NCI-H226 (cell line): Measurements from ENCODE around the gene ANTKMT.

Experiments
- DNase-seq: peaks from one replicate; pipeline ENCODE4 v3.0.0-alpha.2; 2015

The ANTKMT gene, protein sequence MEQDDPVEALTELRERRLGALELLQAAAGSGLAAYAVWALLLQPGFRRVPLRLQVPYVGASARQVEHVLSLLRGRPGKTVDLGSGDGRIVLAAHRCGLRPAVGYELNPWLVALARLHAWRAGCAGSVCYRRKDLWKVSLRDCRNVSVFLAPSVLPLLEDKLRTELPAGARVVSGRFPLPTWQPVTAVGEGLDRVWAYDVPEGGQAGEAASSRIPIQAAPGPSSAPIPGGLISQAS

DNA sequence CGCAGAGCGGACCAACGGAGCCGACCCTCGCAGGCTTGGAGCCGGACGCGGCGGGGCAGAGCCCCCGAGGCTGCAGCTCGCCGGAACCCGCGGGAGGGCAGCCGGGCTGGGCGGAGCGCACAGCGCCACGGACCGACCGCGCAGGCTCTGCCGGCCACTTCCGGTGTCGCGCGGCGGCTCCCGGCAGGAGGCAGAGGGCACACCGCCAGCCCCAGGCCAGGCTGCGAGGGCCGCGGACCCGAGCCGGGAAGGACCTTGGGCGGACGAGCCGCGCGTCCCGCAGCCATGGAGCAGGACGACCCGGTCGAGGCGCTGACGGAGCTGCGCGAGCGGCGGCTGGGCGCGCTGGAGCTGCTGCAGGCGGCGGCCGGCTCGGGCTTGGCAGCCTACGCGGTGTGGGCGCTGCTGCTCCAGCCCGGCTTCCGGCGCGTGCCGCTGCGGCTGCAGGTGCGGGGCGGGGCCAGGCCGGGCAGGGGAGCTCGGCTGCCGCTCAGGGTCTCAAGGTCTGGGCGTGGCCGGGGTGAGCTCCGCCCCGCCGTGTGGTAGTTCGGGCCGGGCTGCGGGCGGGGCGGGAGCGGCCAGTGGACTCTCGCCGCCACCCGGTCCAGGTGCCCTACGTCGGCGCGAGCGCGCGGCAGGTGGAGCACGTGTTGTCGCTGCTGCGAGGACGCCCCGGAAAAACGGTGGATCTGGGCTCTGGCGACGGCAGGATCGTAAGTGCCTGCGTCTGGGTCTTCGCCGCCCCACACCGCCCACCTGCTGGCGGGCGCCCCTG is at the start of gene ANTKMT:
Gene ANTKMT, plus strand, starts transcription at position 157 of the 775 bp plus-strand sequence. Its CDS starts 129 bp downstream, at position 286.
- DNase-seq: peak; percentile 87

DNA sequence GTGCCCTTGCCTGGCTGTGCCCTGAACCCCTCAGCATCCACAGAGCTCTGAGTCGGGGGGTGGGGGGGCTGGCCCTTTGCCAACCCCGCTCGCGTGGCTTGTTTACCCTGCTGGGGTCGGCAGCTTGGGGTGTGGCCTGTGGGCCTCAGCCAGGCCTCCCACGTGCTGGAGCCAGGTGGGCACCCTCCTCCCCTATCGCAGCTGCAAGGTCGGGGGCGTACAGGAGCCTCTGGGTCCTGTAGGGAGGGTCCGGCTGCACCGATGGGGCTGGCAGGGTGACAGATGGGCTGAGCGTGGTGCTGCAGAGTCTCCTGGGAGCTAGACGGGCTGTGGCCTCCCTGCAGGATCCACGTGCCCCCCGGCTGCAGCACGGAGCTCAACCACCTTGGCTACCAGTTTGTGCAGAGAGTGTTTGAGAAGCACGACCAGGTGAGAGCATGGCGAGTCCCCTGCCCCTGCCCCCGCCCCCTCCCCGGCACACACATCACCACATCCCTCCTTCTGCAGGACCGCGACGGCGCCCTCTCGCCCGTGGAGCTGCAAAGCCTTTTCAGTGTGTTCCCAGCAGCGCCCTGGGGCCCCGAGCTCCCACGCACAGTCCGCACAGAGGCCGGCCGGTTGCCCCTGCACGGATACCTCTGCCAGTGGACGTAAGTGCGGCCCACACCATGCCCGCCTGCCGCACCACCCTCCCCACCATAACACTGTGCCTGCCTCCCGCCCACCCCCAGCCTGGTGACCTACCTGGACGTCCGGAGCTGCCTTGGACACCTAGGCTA is 49.4 kb upstream of the ANTKMT start:
- no peak for DNase-seq

DNA sequence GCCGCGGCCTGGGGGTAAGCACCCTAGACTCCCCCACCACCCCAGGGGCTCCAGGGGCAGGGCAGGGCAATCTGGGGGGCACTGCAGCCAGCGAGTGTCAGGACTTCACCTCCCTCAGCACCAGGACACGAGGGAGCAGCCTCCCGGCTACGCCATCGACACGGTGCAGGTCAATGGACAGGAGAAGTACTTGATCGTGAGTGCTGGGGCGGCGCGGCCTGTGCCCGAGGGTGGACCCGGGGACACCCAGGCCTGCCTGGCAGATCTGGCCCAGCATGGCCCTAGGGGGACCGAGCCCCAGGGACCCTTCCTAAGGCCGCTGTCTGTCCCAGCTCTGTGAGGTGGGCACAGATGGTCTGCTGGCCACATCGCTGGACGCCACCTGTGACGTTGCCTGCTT is 48.6 kb upstream of the ANTKMT start:
- no peak for DNase-seq

DNA sequence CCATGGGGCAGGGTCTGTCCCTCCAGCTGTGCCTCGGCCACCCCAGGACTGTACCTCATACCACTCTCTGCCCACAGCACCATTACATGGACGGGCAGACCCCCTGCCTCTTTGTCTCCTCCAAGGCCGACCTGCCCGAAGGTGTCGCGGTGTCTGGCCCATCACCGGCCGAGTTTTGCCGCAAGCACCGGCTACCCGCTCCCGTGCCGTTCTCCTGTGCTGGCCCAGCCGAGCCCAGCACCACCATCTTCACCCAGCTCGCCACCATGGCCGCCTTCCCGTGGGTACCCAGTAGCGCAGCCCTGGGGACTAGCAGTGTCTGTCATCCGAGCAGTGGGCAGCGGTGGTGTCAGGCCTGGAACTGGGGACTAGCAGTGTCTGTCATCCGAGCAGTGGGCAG is 48.1 kb upstream of the ANTKMT start:
- no peak for DNase-seq

DNA sequence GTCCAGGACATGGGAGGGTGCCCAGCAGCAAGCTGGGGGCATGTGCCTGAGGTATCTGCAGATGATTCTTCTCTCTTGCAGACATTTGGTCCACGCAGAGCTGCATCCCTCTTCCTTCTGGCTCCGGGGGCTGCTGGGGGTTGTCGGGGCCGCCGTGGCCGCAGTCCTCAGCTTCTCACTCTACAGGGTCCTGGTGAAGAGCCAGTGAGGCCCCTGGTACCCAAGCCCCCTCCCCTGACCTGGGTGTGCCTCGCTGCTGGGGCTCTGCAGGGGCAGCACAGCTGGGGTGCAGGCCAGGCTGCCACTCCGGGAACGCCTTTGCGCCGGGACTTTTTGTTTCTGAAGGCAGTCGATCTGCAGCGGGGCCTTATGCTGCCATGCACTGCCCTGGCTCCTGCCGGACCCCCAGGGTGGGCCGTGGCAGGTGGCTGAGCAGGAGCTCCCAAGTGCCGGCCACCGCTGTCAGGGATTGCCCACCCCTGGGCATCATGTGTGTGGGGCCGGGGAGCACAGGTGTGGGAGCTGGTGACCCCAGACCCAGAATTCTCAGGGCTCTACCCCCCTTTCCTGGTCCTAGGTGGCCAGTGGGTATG is 47.5 kb upstream of the ANTKMT start:
- no peak for DNase-seq

DNA sequence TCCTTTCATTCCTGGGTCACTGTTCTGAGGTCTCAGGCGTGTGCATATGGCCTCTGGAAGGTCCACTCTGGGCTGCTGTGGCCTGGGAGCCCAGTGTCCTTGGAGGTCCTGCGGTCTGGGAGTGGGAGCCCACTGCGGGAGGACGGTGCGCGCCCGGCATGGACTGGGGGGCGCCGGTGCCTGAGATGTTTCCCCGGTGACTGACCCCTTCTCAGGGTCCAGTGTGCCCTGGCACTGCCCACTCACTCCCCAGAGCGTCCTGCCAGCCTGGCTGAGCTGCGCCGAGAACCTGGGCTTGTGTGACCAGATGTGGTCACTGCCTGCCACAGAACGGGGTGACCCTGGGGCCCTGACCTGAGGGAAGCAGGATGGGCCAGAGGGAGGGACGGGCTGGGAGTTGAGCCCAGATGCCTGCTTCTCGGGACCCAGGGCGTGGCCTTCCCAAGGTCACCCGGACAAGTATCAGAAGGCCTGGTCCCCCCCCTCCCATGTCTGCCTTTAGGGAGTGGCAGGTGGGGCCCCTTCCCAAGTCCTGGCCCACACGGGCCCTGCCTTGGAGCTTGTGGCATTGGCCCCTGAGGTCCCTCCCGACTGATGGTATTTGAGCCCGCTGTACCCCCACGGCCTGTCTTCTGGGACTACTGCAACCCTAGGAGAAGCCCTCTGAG is 46.6 kb upstream of the ANTKMT start:
- no peak for DNase-seq

DNA sequence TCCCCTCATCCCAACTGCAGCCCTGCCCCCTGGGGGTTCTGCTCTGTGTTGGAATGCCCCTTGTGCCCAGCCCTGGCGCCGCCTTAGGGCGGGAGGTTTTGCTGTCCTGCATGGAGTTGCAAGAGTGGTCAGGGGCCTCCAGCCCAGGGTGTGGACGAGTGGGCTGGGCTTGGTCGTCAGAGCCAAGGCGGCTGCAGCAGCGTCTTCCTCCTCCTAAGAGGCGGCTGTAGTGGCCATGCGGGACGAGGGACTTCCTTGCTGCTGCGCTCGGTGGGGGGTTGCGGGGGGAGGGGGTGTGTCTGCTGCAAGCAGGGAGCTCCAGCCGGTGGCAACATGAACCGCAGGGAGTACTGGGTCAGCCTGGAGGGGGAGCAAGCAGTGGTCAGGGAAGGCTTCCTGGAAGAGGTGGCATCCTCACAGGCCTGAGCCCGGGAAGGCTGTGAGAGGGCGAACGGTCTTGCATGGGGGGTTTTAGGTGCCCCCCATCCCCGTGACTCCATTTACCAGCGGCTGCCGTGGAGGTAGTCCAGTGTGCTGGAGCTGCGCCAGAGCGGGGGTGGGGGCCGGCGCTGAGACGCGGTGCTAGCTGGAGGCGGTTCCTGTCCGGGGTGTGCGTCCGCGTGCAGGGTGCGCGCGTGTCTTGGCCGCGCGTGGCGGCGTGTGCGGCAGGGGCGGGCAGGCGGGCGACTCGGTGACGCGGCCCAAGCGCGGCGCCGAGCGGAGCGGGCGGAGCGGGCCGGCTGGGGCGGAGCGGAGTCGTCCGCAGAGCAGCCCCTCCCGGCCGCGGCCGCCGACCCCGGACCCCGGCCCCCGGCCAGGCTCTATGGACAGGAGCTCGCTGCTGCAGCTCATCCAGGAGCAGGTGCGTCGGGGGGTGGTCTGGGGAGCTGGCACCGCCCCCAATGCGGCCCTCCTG is 45.7 kb upstream of the ANTKMT start, which contains the start of gene RHBDL1:
Gene RHBDL1, plus strand, starts transcription at position 704 of the 916 bp plus-strand sequence. Its CDS starts 120 bp downstream, at position 824.
- no peak for DNase-seq

DNA sequence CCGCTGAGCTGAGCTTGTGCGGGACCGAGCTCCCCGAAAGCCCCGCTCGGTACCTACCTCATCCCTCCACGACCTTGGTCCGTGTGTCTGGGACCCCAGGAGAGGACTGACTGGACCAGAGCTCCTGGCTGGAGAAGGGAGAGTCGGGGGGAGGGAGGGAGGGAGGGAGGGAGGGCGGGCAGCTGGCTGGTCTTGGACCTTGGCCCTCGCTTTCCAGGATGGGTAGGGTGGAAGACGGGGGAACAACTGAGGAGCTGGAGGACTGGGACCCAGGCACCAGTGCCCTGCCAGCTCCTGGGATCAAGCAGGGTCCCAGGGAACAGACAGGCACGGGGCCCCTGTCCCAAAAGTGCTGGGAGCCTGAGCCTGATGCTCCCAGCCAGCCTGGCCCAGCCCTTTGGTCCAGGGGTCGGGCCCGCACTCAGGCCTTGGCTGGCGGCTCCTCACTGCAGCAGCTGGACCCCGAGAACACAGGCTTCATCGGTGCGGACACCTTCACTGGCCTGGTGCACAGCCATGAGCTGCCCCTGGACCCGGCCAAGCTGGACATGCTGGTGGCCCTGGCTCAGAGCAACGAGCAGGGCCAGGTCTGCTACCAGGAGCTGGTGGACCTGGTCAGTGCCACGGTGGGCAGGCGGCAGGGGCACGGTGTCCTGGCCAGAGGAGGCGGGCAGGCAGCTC is 44.9 kb upstream of the ANTKMT start:
- DNase-seq: no peak

DNA sequence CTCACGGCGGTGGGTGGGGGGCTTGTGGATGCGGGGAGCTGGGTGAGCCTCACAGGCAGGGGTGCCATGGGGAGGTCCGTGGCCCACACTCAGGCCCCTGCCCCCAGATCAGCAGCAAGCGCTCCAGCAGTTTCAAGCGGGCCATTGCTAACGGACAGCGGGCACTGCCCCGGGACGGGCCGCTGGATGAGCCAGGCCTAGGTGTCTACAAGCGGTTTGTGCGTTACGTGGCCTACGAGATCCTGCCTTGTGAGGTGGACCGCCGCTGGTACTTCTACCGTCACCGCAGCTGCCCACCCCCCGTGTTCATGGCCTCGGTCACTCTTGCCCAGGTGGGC is 44.4 kb upstream of the ANTKMT start:
- DNase-seq: no peak

DNA sequence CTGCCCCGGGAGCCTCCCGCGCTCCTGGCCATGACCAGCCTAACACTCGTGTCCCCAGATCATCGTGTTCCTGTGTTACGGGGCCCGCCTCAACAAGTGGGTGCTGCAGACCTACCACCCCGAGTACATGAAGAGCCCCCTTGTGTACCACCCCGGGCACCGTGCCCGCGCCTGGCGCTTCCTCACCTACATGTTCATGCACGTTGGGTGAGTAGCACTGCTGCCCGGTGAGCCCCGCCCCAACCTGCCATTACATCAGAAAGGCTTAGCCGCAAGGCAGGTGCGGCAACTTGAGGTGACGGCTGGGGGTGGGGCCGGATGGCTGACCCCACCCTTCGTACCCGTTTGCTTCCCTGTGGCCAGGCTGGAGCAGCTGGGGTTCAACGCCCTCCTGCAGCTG is 44.0 kb upstream of the ANTKMT start:
- DNase-seq: no peak

DNA sequence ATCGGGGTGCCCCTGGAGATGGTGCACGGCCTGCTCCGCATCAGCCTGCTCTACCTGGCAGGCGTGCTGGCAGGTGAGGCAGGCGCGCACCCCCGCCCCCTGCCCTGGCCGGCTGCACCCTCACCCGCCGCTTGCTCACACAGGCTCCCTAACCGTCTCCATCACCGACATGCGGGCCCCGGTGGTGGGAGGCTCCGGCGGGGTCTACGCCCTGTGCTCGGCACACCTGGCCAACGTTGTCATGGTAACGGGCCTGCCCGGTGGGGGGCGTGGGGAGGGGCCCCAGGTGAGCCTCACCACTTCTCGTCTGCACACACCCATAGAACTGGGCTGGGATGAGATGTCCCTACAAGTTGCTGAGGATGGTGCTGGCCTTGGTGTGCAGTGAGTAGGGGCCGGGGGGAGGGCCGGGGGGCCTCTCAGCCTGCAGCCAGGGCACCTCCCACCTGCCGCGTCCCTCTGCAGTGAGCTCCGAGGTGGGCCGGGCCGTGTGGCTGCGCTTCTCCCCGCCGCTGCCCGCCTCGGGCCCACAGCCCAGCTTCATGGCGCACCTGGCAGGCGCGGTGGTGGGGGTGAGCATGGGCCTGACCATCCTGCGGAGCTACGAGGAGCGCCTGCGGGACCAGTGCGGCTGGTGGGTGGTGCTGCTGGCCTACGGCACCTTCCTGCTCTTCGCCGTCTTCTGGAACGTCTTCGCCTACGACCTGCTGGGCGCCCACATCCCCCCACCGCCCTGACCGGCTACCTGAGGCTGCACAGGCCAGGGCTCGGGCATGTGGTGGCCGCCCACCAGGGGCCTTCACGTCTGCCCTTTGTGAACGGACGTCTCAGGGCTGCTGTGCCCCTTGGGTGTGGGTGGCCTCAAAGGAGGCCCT is 43.4 kb upstream of the ANTKMT start:
- no peak for DNase-seq

DNA sequence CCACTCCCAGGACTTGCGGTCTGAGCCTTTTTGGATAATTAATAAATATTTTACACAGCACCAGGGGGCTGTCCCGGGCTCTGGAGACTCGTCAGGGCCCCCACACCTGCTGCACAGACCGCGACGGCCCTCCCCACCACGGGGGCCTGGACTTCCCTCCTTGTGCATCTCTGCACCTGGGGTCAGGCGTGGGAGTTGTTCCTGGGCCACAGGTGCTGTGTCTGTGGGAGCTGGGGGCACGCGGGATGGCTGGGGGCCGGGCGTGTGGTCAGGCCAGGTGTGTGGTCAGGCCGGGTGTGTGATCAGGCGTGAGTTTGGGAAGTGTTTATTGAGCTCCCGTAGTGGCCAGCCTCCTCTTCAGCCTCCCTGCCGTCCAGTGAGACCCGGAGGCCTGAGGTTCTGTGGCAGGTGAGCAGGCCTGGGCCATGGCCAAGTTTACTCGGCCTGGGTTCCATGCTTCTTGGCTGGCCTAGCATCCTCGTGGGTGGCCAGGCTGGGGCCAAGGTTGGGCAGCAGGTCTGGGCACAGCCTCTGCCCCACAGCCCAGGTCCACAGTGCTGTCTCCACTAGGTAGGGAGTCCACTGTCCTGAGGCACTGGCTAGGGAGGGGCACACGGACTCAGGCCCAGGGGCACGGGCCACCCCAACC is 42.6 kb upstream of the ANTKMT start:
- no peak for DNase-seq

DNA sequence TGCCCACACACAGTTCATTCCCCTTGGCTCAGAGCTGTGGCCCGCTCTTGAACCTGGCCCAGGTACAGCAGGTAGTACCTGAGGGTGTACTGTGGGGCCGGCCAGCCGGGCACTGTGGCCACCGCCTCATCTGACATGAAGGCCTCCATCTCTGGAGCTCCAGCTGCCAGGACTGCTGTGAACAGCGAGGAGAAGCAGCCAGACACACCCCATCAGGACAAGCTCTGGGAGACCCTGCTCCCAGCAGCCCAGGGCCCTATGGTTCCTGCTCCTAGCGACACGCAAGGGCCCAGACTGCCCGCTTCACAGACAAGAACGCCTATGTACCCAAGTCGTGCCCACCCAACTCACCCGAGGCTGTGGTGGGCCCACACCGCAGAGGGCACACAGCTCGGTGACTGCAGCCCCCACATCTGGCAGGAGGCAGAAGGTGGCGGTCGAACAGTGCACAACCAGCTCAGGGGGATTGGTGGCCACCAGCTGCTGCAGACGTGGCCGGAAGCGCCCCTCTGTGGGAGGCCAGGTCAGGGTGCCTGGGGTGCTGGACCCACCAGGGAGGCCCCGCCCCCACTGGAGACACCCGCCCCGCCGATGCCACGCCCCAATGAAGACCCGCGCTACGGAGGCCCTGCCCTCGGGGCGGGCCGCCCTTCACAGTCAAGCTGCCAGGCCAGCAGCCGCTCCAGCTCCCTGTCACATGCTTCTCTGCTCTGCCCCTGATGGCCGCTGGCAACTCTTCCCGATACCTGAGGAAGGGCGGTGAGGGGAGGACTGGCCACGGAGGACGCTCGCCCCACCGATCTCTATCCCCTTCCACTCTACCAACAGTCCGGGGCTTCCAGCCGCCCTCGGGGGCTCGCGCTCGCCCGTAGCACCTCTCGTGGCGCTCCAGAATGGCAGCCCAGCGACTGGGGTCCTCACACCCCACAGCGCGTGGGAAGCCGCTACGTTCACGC is 41.8 kb upstream of the ANTKMT start:
- DNase-seq: peak; percentile 69

DNA sequence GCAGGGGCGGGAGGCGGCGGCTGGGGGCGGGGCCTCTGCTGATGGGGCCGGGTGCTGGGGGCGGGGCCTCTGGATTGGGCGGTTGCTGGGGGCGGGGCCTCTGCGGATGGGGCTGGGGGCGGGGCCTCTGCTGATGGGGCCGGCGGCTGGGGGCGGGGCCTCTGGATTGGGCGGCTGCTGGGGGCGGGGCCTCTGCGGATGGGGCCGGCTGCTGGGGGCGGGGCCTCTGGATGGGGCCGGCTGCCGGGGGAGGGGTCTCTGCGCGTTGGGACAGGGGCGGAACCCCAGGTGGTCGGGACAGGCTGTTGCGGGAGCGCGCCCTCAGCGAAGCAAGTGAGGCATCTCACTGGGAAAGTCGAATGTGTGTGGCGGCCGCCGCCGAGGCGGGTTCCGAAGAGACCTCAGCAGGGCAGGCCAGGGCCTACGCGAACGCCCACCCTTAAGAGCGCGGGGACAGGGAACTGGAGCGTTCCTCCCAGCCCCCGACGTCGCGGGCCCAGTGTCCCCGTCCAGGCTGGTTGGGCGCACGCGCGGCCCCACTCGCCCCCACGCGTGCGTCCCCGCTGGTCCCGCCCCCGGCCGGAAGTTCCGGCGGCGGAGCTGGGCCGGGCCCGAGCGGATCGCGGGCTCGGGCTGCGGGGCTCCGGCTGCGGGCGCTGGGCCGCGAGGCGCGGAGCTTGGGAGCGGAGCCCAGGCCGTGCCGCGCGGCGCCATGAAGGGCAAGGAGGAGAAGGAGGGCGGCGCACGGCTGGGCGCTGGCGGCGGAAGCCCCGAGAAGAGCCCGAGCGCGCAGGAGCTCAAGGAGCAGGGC is 40.9 kb upstream of the ANTKMT start, which contains the start of gene STUB1:
Gene STUB1, plus strand, starts transcription at position 597 of the 811 bp plus-strand sequence. Its CDS starts 116 bp downstream, at position 713.
- peak; percentile 80 for DNase-seq

DNA sequence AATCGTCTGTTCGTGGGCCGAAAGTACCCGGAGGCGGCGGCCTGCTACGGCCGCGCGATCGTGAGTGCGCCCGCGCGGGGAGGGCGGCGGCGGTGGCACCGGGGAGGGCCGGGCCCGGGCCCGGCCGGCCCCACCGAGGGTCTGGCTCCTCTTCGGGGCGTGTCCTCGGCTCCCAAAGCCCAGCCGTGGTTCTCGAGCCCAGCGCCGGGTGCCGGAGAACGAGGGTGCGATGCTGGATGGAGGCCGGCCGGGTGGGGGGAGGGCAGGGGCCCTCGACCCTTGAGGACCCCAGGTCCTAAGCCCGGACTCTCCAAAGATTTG is 40.4 kb upstream of the ANTKMT start:
- DNase-seq: no peak

DNA sequence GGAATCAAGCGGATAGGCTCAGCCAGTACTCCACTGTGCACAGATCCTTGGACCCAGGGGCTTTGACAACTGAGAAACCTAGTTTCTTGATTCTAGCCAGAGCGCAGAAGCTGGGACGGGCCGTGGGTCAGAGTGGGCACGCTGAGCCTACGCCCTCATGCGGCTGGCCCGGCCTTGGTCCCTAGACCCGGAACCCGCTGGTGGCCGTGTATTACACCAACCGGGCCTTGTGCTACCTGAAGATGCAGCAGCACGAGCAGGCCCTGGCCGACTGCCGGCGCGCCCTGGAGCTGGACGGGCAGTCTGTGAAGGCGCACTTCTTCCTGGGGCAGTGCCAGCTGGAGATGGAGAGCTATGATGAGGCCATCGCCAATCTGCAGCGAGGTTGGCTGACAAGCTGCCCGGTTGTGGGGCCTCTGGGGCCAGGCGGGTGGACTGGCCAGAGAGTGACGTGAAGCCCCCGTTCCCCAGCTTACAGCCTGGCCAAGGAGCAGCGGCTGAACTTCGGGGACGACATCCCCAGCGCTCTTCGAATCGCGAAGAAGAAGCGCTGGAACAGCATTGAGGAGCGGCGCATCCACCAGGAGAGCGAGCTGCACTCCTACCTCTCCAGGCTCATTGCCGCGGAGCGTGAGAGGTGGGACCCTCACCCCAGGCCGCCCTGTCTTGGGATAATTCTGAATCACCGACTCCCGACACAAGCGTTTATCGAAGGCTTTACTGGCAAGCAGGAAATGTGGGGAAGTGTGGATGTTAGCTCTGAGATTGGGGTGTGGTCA is 39.8 kb upstream of the ANTKMT start:
- DNase-seq: no peak
